Measurements from ENCODE around the gene PTPRT.

PTPRT gene

DNA sequence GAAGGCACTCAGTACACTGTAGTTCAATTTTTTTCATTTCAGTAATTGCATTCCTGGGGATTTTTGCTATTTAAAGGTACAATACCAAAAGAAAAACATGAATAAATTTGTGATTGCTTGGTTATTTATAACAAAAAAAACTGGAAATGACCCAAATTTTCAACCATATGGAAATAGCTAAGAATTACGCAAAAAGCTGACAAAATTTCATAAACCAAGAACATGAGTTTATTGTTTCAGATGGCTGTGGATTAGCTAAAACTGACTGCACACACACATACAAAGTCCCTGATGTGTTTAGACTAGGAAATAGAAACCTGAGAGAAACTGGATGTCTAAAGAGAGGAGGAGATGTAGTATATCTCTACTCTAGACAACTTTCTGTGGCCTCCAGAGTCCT lies 853.1 kb downstream of the PTPRT start:
- no peaks in the 10 kb centered on the region for H4K20me1 ChIP-seq (ENCODE audit: insufficient read depth, low read length)
- no peaks in the 10 kb centered on the region for H3K9me3 ChIP-seq (replicated peaks; ENCODE audit: insufficient read depth, low read length)
- no peaks in the 10 kb centered on the region for H3K27me3 ChIP-seq (replicated peaks; ENCODE audit: insufficient read depth, low read length)
- no peak overlapping the region for H3K9ac ChIP-seq (ENCODE audit: low read length)
- no peaks in the 10 kb centered on the region for H3K79me2 ChIP-seq (ENCODE audit: low read length)
- no peak overlapping the region for H3K4me3 ChIP-seq (ENCODE audit: low read length)
- H3K27ac ChIP-seq (ENCODE audit: low read length), result no peak overlapping the region
- no peak overlapping the region for H2AFZ ChIP-seq (ENCODE audit: low read length)
- H3K4me2 ChIP-seq (ENCODE audit: low read depth, low read length), result no peak overlapping the region
- no peak for DNase-seq
- TF ChIP-seq EZH2 (optimal IDR thresholded peaks at IDR 0.05; ENCODE audit: low read depth, low read length) (no peak), EZH2phosphoT487 (IDR thresholded peaks at IDR 0.05; ENCODE audit: low read length) (no peak)
- TF ChIP-seq, protein P1, sequence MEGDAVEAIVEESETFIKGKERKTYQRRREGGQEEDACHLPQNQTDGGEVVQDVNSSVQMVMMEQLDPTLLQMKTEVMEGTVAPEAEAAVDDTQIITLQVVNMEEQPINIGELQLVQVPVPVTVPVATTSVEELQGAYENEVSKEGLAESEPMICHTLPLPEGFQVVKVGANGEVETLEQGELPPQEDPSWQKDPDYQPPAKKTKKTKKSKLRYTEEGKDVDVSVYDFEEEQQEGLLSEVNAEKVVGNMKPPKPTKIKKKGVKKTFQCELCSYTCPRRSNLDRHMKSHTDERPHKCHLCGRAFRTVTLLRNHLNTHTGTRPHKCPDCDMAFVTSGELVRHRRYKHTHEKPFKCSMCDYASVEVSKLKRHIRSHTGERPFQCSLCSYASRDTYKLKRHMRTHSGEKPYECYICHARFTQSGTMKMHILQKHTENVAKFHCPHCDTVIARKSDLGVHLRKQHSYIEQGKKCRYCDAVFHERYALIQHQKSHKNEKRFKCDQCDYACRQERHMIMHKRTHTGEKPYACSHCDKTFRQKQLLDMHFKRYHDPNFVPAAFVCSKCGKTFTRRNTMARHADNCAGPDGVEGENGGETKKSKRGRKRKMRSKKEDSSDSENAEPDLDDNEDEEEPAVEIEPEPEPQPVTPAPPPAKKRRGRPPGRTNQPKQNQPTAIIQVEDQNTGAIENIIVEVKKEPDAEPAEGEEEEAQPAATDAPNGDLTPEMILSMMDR (IDR thresholded peaks at IDR 0.05; ENCODE audit: low read length), result no peak
- H3K4me1 ChIP-seq (ENCODE audit: low read length), result no peaks in the 10 kb centered on the region
- H3K36me3 ChIP-seq (replicated peaks; ENCODE audit: insufficient read depth, low read length), result no peaks in the 10 kb centered on the region
- H3K9me2 ChIP-seq (replicated peaks; ENCODE audit: insufficient read depth, low read length), result no peaks in the 10 kb centered on the region
- no peaks in the 10 kb centered on the region for H3F3A ChIP-seq (ENCODE audit: insufficient read depth, low read length)

DNA sequence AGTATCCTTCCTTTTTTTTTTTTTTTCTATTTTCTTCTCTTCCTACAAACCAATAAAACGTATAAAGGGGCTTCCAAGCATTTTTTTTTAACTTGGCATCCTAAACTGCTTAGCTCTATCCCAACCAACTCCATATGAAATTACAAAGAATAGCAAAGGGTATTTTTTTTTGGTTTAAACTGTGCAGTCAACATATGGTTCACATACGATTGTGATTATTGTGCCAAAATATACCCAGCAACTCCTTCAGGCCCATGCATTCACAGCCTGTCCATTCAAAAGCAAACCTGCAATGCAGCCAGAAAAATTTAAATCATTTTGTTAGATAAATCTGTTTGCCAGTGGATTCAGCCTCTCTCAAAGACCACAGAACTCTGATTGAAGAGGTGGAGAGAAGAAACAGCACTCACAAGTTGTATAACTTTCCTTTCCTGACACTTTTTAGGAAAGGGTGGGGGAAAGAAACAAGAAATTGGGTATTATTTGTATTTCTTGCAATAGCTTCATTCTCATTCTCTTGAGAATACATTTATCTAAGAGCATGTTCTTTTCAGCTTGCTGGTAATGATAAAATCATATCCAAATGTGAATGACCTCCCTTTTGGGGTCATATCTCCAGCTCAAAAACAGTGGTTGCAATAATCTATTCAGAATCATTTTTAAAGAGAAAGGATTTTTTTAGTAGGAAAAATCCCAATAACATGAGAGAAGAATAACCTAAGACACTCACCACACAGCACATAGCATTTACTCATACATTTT lies 870.3 kb downstream of the PTPRT start:
- no peaks in the 10 kb centered on the region for H3K9me3 ChIP-seq (replicated peaks; ENCODE audit: insufficient read depth, low read length)
- H3K27ac ChIP-seq (ENCODE audit: low read length), result no peak overlapping the region
- no peak for TF ChIP-seq EZH2phosphoT487 (IDR thresholded peaks at IDR 0.05; ENCODE audit: low read length)
- no peak for TF ChIP-seq EZH2 (optimal IDR thresholded peaks at IDR 0.05; ENCODE audit: low read depth, low read length)
- TF ChIP-seq, protein P1 (IDR thresholded peaks at IDR 0.05; ENCODE audit: low read length), result no peak
- no peaks in the 10 kb centered on the region for H3K4me1 ChIP-seq (ENCODE audit: low read length)
- no peaks in the 10 kb centered on the region for H3K79me2 ChIP-seq (ENCODE audit: low read length)
- no peak overlapping the region for H3K4me2 ChIP-seq (ENCODE audit: low read depth, low read length)
- H3K27me3 ChIP-seq (replicated peaks; ENCODE audit: insufficient read depth, low read length), result no peaks in the 10 kb centered on the region
- no peaks in the 10 kb centered on the region for H3K9me2 ChIP-seq (replicated peaks; ENCODE audit: insufficient read depth, low read length)
- no peaks in the 10 kb centered on the region for H3F3A ChIP-seq (ENCODE audit: insufficient read depth, low read length)
- H3K36me3 ChIP-seq (replicated peaks; ENCODE audit: insufficient read depth, low read length), result no peaks in the 10 kb centered on the region
- H3K9ac ChIP-seq (ENCODE audit: low read length), result no peak overlapping the region
- no peak overlapping the region for H3K4me3 ChIP-seq (ENCODE audit: low read length)
- H4K20me1 ChIP-seq (ENCODE audit: insufficient read depth, low read length), result no peaks in the 10 kb centered on the region
- no peak overlapping the region for H2AFZ ChIP-seq (ENCODE audit: low read length)
- DNase-seq, result no peak

DNA sequence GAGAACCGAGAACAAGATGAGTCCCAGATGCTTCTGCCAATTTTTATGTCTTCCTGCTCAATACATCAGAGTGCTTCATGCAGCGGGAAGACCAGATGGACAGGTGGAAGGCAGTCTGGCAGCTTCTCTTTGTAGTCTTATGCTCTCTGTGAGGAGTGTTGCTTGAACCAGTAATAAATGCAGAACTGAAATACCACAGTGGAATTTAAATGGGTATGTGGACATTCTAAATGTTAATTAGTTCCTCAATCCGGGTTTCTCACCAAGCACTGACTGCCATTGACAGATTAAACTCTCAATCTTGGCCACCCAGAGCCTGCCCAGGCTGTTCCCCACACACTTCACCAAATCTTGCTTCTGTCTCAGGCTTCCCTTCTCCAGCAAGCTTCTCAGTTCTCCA lies 876.0 kb downstream of the PTPRT start:
- Histone ChIP-seq H3K9me3 (replicated peaks; ENCODE audit: insufficient read depth, low read length) (no peaks in the 10 kb centered on the region), H3K4me1 (ENCODE audit: low read length) (no peaks in the 10 kb centered on the region), H3K79me2 (ENCODE audit: low read length) (no peaks in the 10 kb centered on the region), H2AFZ (ENCODE audit: low read length) (no peak overlapping the region), H3F3A (ENCODE audit: insufficient read depth, low read length) (no peaks in the 10 kb centered on the region), H3K27ac (ENCODE audit: low read length) (no peak overlapping the region), H4K20me1 (ENCODE audit: insufficient read depth, low read length) (no peaks in the 10 kb centered on the region), H3K4me3 (ENCODE audit: low read length) (no peak overlapping the region), H3K36me3 (replicated peaks; ENCODE audit: insufficient read depth, low read length) (no peaks in the 10 kb centered on the region), H3K27me3 (replicated peaks; ENCODE audit: insufficient read depth, low read length) (no peaks in the 10 kb centered on the region), H3K9me2 (replicated peaks; ENCODE audit: insufficient read depth, low read length) (no peaks in the 10 kb centered on the region), H3K4me2 (ENCODE audit: low read depth, low read length) (no peak overlapping the region), H3K9ac (ENCODE audit: low read length) (no peak overlapping the region)
- DNase-seq, result no peak
- TF ChIP-seq EZH2 (optimal IDR thresholded peaks at IDR 0.05; ENCODE audit: low read depth, low read length) (no peak), EZH2phosphoT487 (IDR thresholded peaks at IDR 0.05; ENCODE audit: low read length) (no peak)
- TF ChIP-seq, protein P1 (IDR thresholded peaks at IDR 0.05; ENCODE audit: low read length), result no peak

Measured in MM.1S (cell line).